Peyer's patch (tissue), 4 donors: ENCODE results near the gene PCMT1.

Source experiments
- CTCF ChIP-seq, 6 experiments: fragments of 450-650 bp in 4 of 6; fragments of 200-600 bp in 2 of 6; sonication (generic) in 1 of 6; IDR thresholded peaks; one replicate each; pipeline ENCODE4 v1.5.1; 2017 to 2019; ENCODE audit warnings: antibody characterized with exemption in 6 of 6, mild to moderate bottlenecking in 3 of 6, moderate library complexity in 1 of 6
- POLR2A ChIP-seq, 2 donors: fragments of 450-650 bp; IDR thresholded peaks; one replicate each; pipeline ENCODE4 v1.5.1; 2017; ENCODE audit warnings: antibody characterized with exemption in 2 of 2, mild to moderate bottlenecking in 2 of 2, moderate library complexity in 2 of 2

- TF ChIP-seq POLR2A (IDR thresholded peaks at IDR 0.05) (no peak), CTCF (IDR thresholded peaks at IDR 0.05) (peak; percentile 88 to 95 (median 94))
Observed at GRCh38 chr6:149834513-149835481, 85.3 kb downstream of the PCMT1 start.
